WERI-Rb-1 (cell line): ENCODE data around the gene CD247.

ENCODE experiments used
- DNase-seq: peaks from one replicate; pipeline ENCODE4 v3.0.0-alpha.2; 2020
- H3K27ac ChIP-seq: fragments of 250-450 bp; sonication (Bioruptor Pico); 2 replicates; pipeline ENCODE4 v1.5.1; 2020; ENCODE audit warnings: mild to moderate bottlenecking, moderate library complexity
- H3K27me3 ChIP-seq: fragments of 250-450 bp; sonication (Bioruptor Pico); 2 replicates; pipeline ENCODE4 v1.5.1; 2021; ENCODE audit warnings: mild to moderate bottlenecking, low read depth, moderate library complexity; ENCODE audit not compliant: insufficient read depth, severe bottlenecking
- H3K36me3 ChIP-seq: fragments of 250-450 bp; sonication (Bioruptor Pico); 2 replicates; pipeline ENCODE4 v1.5.1; 2020; ENCODE audit warnings: mild to moderate bottlenecking, moderate library complexity
- H3K4me3 ChIP-seq: 2 replicates; pipeline ENCODE4 v1.5.1; 2011; ENCODE audit warnings: low read depth, mild to moderate bottlenecking, control low read depth, low read length
- H3K9me3 ChIP-seq: fragments of 250-450 bp; sonication (Bioruptor Pico); 2 replicates; pipeline ENCODE4 v1.5.1; 2021; ENCODE audit warnings: mild to moderate bottlenecking, moderate library complexity; ENCODE audit not compliant: severe bottlenecking
- TF ChIP-seq, protein P1 (sequence below): IDR thresholded peaks from 2 replicates; pipeline ENCODE4 v1.5.1; 2011; ENCODE audit warnings: low read depth, mild to moderate bottlenecking, control low read depth, inconsistent platforms, low read length

The CD247 gene

DNA sequence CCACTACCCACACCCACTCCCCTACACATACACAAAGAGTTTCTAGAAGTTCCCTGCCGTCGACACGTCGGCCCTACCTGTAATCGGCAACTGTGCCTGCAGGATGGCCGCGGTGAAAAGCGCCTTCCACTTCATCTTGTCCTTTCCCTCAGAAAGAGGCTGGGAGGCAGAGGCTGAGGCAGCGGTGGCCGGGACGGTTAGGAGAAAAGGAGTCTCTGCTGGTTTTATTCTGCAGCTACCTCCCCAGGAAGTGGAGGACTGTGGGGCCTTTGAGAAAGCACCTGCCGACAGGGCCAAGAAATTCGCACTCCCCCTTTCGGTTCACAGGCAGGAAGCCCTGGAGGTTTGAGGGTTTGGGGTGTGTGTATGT, at the start of gene CD247:
Gene CD247, minus strand, starts transcription at position 199 of the 370 bp plus-strand sequence. Its CDS starts 64 bp downstream, at position 135.
- no peak within 1 kb of the TSS for H3K27ac ChIP-seq

DNA sequence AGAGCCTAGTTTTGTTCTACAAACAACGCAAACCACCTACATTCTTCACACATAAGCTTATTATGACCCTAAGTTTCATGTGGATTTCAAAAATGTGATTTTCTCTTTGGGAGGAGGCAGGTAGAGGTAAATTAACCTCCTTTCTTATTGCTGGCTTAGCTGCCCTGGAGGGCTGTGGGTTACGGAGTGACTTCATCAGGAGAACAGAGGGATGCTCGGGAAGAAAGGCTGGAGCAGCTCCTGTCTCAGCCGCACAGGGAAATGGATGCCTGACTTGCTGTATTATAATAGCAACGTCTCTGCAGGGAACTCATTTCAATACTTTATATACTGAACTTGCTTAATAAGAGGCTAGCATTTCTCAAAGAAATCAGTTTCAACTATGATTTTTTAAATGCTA, 49.3 kb upstream of the CD247 start:
- DNase-seq, result no peak
- H3K4me3 ChIP-seq, result no peak overlapping the region
- no peaks in the 10 kb centered on the region for H3K9me3 ChIP-seq
- H3K27me3 ChIP-seq, result no peaks in the 10 kb centered on the region
- TF ChIP-seq, protein P1, sequence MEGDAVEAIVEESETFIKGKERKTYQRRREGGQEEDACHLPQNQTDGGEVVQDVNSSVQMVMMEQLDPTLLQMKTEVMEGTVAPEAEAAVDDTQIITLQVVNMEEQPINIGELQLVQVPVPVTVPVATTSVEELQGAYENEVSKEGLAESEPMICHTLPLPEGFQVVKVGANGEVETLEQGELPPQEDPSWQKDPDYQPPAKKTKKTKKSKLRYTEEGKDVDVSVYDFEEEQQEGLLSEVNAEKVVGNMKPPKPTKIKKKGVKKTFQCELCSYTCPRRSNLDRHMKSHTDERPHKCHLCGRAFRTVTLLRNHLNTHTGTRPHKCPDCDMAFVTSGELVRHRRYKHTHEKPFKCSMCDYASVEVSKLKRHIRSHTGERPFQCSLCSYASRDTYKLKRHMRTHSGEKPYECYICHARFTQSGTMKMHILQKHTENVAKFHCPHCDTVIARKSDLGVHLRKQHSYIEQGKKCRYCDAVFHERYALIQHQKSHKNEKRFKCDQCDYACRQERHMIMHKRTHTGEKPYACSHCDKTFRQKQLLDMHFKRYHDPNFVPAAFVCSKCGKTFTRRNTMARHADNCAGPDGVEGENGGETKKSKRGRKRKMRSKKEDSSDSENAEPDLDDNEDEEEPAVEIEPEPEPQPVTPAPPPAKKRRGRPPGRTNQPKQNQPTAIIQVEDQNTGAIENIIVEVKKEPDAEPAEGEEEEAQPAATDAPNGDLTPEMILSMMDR, result no peak
- no peaks in the 10 kb centered on the region for H3K36me3 ChIP-seq
- H3K27ac ChIP-seq, result no peak overlapping the region

More for the DNA sequence above, at the start of gene CD247:
- no peak within 1 kb of the TSS for H3K4me3 ChIP-seq
- H3K36me3 ChIP-seq, result no peaks in the 10 kb centered on the region
- H3K9me3 ChIP-seq, result no peaks in the 10 kb centered on the region
- DNase-seq, result no peak
- no peaks in the 10 kb centered on the region for H3K27me3 ChIP-seq
- TF ChIP-seq, protein P1, result no peak

DNA sequence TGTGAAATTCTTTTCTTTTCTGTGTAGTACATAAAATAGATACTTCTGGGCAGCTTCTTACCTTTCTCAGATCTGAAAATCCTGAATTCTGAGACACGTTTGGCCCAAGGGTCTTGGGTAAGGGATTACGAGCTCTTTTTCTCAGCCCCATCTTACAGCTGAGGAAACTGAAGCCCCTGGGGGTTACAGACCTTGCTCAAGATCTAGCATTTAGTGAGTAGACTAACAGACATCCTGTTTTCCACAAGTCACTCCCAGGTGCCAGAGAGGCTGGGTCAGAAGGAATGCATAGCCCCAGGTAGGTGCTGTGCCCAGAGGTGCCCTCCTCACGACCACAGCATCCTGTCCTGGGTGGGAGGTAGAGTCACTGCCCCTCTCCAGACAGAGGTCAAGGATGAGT, 48.4 kb upstream of the CD247 start:
- H3K36me3 ChIP-seq, result no peaks in the 10 kb centered on the region
- DNase-seq, result no peak
- H3K27me3 ChIP-seq, result no peaks in the 10 kb centered on the region
- H3K4me3 ChIP-seq, result no peak overlapping the region
- TF ChIP-seq, protein P1, result no peak
- H3K9me3 ChIP-seq, result no peaks in the 10 kb centered on the region
- H3K27ac ChIP-seq, result no peak overlapping the region

DNA sequence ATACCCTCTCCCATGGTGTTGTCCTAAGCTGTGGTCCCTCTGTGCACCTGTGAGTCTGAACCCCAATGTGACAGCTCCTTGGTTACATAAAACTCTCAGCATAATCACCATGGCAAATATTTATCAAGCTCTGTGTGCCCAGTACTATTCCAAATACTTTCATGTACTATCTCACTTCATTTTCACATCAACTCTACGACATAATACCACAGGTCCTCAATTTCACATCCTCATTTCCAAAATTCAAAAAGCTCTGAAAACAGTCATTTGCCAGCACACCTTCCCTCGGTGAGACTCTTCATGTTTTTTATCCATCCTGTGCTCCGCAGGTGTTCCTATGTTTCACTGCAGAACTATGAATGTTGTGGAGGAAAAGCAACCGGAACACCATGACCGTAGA, 47.6 kb upstream of the CD247 start:
- Histone ChIP-seq H3K9me3 (no peaks in the 10 kb centered on the region), H3K27ac (no peak overlapping the region), H3K27me3 (no peaks in the 10 kb centered on the region), H3K36me3 (no peaks in the 10 kb centered on the region), H3K4me3 (no peak overlapping the region)
- DNase-seq, result no peak
- TF ChIP-seq, protein P1, result no peak

DNA sequence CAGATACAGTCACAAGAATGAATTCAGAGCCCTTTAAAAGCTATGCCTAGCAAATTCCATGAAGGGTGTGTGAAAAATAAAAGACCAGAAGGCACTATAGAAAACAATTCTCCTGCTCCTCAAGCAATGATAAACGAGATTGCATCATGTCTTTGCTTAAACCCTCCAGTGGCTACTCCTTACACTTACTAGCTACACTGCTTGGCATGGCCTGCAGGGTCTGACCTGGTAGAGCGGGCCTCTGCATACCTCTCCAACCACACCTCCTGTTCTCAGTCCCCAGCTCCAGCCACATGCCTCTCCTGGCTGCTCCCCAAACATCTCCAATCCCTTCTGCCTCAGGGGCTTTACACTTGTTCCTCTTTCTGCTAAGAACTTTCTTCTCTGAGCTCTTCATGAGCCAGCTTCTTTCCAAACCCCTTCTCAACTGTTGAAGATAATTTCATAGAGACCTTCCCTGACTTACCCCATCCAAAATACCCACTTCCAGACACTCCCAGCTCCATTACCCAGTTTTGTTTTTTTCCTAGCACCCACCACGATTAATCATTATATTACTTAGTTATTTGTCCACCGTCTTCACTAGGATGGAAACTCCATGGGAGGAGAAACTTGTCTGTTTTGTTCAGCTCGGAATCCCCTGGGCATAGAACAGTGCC, 46.4 kb upstream of the CD247 start:
- H3K27me3 ChIP-seq, result no peaks in the 10 kb centered on the region
- TF ChIP-seq, protein P1, result no peak
- no peak overlapping the region for H3K4me3 ChIP-seq
- H3K27ac ChIP-seq, result no peak overlapping the region
- no peak for DNase-seq
- H3K9me3 ChIP-seq, result no peaks in the 10 kb centered on the region
- no peaks in the 10 kb centered on the region for H3K36me3 ChIP-seq

DNA sequence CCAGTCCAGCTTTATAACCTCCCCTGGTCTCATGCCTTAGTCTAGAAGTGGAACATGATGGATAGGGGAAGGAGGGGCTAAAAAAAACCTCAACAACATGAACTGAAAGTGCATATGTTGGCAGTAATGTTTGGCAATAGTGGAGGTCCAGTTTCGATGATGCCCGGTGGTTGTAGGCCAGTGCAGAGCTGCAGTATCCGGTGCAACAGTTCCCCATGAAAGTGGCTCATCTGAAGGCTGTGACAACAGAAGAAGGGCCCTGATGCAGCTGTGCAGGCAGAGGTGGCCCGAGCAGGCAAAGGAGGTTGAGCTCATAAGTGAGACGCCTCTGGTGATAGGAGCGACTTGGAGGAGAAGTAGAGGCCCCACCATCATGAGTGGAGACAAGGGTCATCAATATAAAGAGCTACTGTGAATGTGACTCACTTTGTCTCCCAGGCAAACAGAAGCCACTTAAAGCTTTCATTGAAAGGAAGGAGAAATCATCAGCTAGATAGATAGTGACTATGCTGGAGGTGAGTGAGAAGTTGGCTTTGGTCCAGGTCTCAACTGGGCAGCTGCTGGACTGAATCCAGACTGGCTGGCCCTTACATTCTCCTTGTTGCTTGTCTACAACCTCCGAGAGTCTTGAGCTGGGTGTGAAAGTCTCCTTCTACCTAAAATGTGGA, 45.4 kb upstream of the CD247 start:
- DNase-seq, result no peak
- TF ChIP-seq, protein P1, result no peak
- no peak overlapping the region for H3K4me3 ChIP-seq
- H3K9me3 ChIP-seq, result no peaks in the 10 kb centered on the region
- H3K27me3 ChIP-seq, result no peaks in the 10 kb centered on the region
- no peaks in the 10 kb centered on the region for H3K36me3 ChIP-seq
- H3K27ac ChIP-seq, result no peak overlapping the region
